Type B pancreatic cell (in vitro differentiated cells): ENCODE results near the gene ABHD16A. TPM values are rescaled to one million over a fixed set of nuclear protein-coding genes. Genes with fewer than 3 reads are reported as not detected.

Experiments used
- DNase-seq: peaks from one replicate; pipeline ENCODE4 v3.0.0; 2021; ENCODE audit warnings: mixed read lengths; ENCODE audit not compliant: unreplicated experiment; ENCODE audit errors: extremely low spot score
- H3K27ac Mint-ChIP-seq: 2 replicates; pipeline ENCODE4 v1.8.0; 2021; ENCODE audit warnings: mild to moderate bottlenecking, mixed read lengths
- H3K27me3 Mint-ChIP-seq: 2 replicates; pipeline ENCODE4 v1.8.0; 2021; ENCODE audit warnings: mixed read lengths
- H3K36me3 Mint-ChIP-seq: 2 replicates; pipeline ENCODE4 v1.8.0; 2021; ENCODE audit warnings: mixed read lengths
- H3K4me1 Mint-ChIP-seq: one replicate; pipeline ENCODE4 v1.8.0; 2021; ENCODE audit warnings: mixed read lengths; ENCODE audit not compliant: unreplicated experiment
- H3K4me3 Mint-ChIP-seq: 2 replicates; pipeline ENCODE4 v1.8.0; 2021; ENCODE audit warnings: mild to moderate bottlenecking, mixed read lengths
- H3K9me3 Mint-ChIP-seq: 2 replicates; pipeline ENCODE4 v1.8.0; 2021; ENCODE audit warnings: mixed read lengths
- microRNA-seq: library from miRNA; unstranded; fragments of <30 nt; microRNA quantifications from one replicate; pipeline ENCODE4, GENCODE V29; 2020
- total RNA-seq: library from RNA; stranded (reverse); gene quantifications from 2 replicates; pipeline ENCODE4 v1.2.1, GENCODE V29; 2021; ENCODE audit warnings: low replicate concordance
- TF ChIP-seq, protein P1 (sequence below): fragments of 200-600 bp; sonication (generic); conservative IDR thresholded peaks from 2 replicates; pipeline ENCODE4 v1.5.0; 2021; ENCODE audit warnings: antibody characterized with exemption, mild to moderate bottlenecking

Gene ABHD16A
- total RNA-seq, 1 donor from 2014 or later = 80.9 TPM

DNA sequence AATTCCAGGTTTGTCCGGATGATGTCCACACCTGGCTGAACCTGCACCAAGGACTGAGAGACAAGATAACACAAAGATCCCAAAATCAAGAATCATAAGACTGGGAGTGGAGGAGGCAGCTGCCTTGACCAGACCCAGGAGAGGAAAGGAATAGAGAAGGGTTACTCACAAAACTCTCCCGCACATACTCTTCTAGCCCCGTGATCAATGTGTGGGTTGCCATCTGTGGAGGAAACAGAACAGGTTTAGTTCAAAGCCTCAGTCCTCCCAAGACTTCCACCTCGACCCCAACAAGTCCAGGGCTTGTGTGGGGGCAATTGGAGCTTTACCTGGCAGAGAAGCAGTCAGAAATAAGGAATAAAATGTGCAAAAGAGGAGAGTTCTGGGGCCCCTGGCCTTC is 61.8 kb downstream of the ABHD16A start:
- TF ChIP-seq, protein P1, sequence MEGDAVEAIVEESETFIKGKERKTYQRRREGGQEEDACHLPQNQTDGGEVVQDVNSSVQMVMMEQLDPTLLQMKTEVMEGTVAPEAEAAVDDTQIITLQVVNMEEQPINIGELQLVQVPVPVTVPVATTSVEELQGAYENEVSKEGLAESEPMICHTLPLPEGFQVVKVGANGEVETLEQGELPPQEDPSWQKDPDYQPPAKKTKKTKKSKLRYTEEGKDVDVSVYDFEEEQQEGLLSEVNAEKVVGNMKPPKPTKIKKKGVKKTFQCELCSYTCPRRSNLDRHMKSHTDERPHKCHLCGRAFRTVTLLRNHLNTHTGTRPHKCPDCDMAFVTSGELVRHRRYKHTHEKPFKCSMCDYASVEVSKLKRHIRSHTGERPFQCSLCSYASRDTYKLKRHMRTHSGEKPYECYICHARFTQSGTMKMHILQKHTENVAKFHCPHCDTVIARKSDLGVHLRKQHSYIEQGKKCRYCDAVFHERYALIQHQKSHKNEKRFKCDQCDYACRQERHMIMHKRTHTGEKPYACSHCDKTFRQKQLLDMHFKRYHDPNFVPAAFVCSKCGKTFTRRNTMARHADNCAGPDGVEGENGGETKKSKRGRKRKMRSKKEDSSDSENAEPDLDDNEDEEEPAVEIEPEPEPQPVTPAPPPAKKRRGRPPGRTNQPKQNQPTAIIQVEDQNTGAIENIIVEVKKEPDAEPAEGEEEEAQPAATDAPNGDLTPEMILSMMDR = no peak
- Mint-ChIP-seq H3K4me3 (no peak overlapping the region), H3K9me3 (no peaks in the 10 kb centered on the region), H3K36me3 (peaks cover 28% of the 10 kb centered on the region), H3K27ac (no peak overlapping the region), H3K27me3 (no peaks in the 10 kb centered on the region), H3K4me1 (no peaks in the 10 kb centered on the region)
- DNase-seq = no peak

DNA sequence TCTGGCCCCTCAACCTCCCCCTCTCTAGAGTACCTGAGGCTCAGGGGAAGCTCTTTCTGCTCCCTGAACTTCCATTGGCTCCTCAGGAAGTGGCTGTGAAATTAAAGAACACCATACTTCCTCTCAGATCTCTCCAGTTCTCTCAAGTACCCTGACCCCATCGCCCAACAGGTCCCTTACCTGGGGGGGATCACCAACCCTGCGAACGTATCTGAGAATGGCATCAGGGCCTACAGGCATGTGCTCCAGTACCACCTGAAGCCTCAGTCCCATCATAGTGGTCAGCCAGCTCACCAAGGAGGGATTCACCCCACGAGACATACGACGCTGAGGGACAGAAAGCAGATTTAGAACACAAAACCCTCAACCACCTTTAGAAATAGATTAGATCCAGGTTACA is 62.5 kb downstream of the ABHD16A start:
- no peak overlapping the region for H3K27ac Mint-ChIP-seq

DNA sequence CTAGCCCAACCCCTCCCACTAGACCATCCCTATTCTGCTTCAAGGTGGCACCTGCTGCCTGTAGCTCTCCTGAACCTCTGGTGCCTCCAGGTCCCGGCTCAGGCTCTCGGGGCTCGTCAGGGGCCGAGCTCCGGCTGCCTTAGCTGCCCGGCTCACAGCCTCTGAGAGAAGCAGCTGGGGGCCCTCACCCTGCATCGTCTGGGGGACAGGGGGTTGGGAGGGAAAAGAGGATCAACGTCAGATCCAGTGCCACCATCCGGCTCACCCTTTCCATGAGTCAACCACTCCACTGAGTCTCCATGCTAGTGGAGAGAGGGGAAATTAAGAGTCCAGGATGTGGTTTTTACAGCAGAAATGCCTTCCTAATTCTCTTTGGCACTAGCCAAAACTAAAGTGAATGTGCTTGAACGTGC is 63.7 kb downstream of the ABHD16A start:
- TF ChIP-seq, protein P1 = no peak
- H3K27me3 Mint-ChIP-seq = no peaks in the 10 kb centered on the region
- no peaks in the 10 kb centered on the region for H3K4me1 Mint-ChIP-seq
- DNase-seq = no peak
- no peaks in the 10 kb centered on the region for H3K9me3 Mint-ChIP-seq
- H3K27ac Mint-ChIP-seq = no peak overlapping the region
- no peak overlapping the region for H3K4me3 Mint-ChIP-seq
- peaks cover 25% of the 10 kb centered on the region for H3K36me3 Mint-ChIP-seq

More for the DNA sequence above, 62.5 kb downstream of the ABHD16A start:
- Mint-ChIP-seq H3K4me1 (no peaks in the 10 kb centered on the region), H3K9me3 (no peaks in the 10 kb centered on the region), H3K27me3 (no peaks in the 10 kb centered on the region), H3K4me3 (no peak overlapping the region), H3K36me3 (peaks cover 31% of the 10 kb centered on the region)
- TF ChIP-seq, protein P1 = no peak
- no peak for DNase-seq

DNA sequence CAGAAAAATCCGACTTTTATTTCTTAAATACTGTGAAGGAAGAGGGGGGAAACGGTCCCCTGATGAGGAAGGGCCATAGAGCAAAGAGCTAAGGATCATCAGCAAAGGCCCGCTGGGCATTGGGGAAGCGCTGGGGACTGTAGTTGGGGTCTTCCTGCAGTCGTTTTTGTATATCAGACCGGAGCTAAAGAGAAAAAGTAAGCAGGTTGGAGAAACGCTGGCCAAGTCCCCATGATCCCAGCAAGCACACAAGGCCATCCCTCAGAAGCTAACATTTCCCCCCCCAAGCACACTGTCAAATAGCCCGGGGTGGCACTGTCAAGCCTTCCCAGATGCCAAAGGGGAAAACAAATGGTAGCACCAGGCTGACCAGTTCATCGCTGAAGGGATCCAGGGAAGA is 64.1 kb downstream of the ABHD16A start:
- no peaks in the 10 kb centered on the region for H3K27me3 Mint-ChIP-seq
- H3K4me3 Mint-ChIP-seq = no peak overlapping the region
- TF ChIP-seq, protein P1 = no peak
- no peak overlapping the region for H3K27ac Mint-ChIP-seq
- DNase-seq = no peak
- no peaks in the 10 kb centered on the region for H3K9me3 Mint-ChIP-seq
- no peaks in the 10 kb centered on the region for H3K4me1 Mint-ChIP-seq
- peaks cover 27% of the 10 kb centered on the region for H3K36me3 Mint-ChIP-seq

Small RNA genes lying within 50 kb of the gene (microRNA-seq; reads per million reads assigned to microRNA genes)
- 1.1 reads per million for gene MIR4646

Other genes with a start within 250 kb of the ABHD16A start
- gene MICB, start 205.2 kb downstream of the ABHD16A start, total RNA-seq = 0.14 and 0.86 TPM in 2 replicates
- not detected in 2 replicates for gene MCCD1, start 174.4 kb downstream of the ABHD16A start, total RNA-seq
- 410 and 636 TPM in 2 replicates for gene DDX39B, start 161.3 kb downstream of the ABHD16A start, total RNA-seq
- gene ATP6V1G2, start 156.7 kb downstream of the ABHD16A start, total RNA-seq = 1.6 and 5.9 TPM in 2 replicates
- gene NFKBIL1, start 155.7 kb downstream of the ABHD16A start, total RNA-seq = 21.1 and 24.2 TPM in 2 replicates
- gene LTA, start 131.0 kb downstream of the ABHD16A start, total RNA-seq = 0.22 TPM in 1 of 2 replicates, not detected in the other
- gene TNF, start 127.8 kb downstream of the ABHD16A start, total RNA-seq = not detected in 2 replicates
- 0.34 and 1.0 TPM in 2 replicates for gene LTB, start 120.9 kb downstream of the ABHD16A start, total RNA-seq
- gene LST1, start 117.0 kb downstream of the ABHD16A start, total RNA-seq = not detected in 2 replicates
- not detected in 2 replicates for gene NCR3, start 110.3 kb downstream of the ABHD16A start, total RNA-seq
- 0.59 and 3.8 TPM in 2 replicates for gene AIF1, start 88.1 kb downstream of the ABHD16A start, total RNA-seq
- gene PRRC2A, start 82.6 kb downstream of the ABHD16A start, total RNA-seq = 151 and 235 TPM in 2 replicates
- 334 and 378 TPM in 2 replicates for gene BAG6, start 50.7 kb downstream of the ABHD16A start, total RNA-seq
- 11.2 and 20.9 TPM in 2 replicates for gene APOM, start 47.4 kb downstream of the ABHD16A start, total RNA-seq
- gene C6orf47, start 42.5 kb downstream of the ABHD16A start, total RNA-seq = 22.3 and 28.1 TPM in 2 replicates
- gene GPANK1, start 38.3 kb downstream of the ABHD16A start, total RNA-seq = 17.6 and 20.2 TPM in 2 replicates
- gene CSNK2B, start 37.2 kb downstream of the ABHD16A start, total RNA-seq = 142 and 175 TPM in 2 replicates
- 13.9 and 22.0 TPM in 2 replicates for gene LY6G5B, start 33.3 kb downstream of the ABHD16A start, total RNA-seq
- 2.0 and 2.3 TPM in 2 replicates for gene LY6G5C, start 22.3 kb downstream of the ABHD16A start, total RNA-seq
- gene LY6G6F, start 3.5 kb upstream of the ABHD16A start, total RNA-seq = not detected in 2 replicates
- 1.5 TPM in 1 of 2 replicates, not detected in the other for gene LY6G6D, start 12.0 kb upstream of the ABHD16A start, total RNA-seq
- gene LY6G6C, start 18.4 kb upstream of the ABHD16A start, total RNA-seq = 2.5 and 16.2 TPM in 2 replicates
- 0.41 and 0.81 TPM in 2 replicates for gene MPIG6B, start 20.0 kb upstream of the ABHD16A start, total RNA-seq
- 101 and 138 TPM in 2 replicates for gene DDAH2, start 26.0 kb upstream of the ABHD16A start, total RNA-seq
- 294 and 381 TPM in 2 replicates for gene CLIC1, start 33.2 kb upstream of the ABHD16A start, total RNA-seq
- gene MSH5, start 36.7 kb upstream of the ABHD16A start, total RNA-seq = 20.7 and 46.7 TPM in 2 replicates
- 3.2 and 8.9 TPM in 2 replicates for gene SAPCD1, start 59.3 kb upstream of the ABHD16A start, total RNA-seq
- gene VWA7, start 74.0 kb upstream of the ABHD16A start, total RNA-seq = 6.1 and 6.4 TPM in 2 replicates
- 89.0 and 104 TPM in 2 replicates for gene VARS1, start 92.4 kb upstream of the ABHD16A start, total RNA-seq
- 57.9 and 74.5 TPM in 2 replicates for gene LSM2, start 103.6 kb upstream of the ABHD16A start, total RNA-seq
- gene HSPA1L, start 112.0 kb upstream of the ABHD16A start, total RNA-seq = 1.8 and 1.9 TPM in 2 replicates
- 45.7 and 54.7 TPM in 2 replicates for gene HSPA1A, start 112.2 kb upstream of the ABHD16A start, total RNA-seq
- 132 and 252 TPM in 2 replicates for gene HSPA1B, start 124.4 kb upstream of the ABHD16A start, total RNA-seq
- 46.9 and 62.5 TPM in 2 replicates for gene NEU1, start 159.5 kb upstream of the ABHD16A start, total RNA-seq
- 8.8 and 10.6 TPM in 2 replicates for gene SLC44A4, start 175.7 kb upstream of the ABHD16A start, total RNA-seq
- 59.9 and 136 TPM in 2 replicates for gene EHMT2, start 194.4 kb upstream of the ABHD16A start, total RNA-seq
- 8.2 and 37.7 TPM in 2 replicates for gene ZBTB12, start 198.8 kb upstream of the ABHD16A start, total RNA-seq
- 2.2 and 3.6 TPM in 2 replicates for gene C2, start 224.4 kb upstream of the ABHD16A start, total RNA-seq
- 7.8 and 13.6 TPM in 2 replicates for gene CFB, start 242.8 kb upstream of the ABHD16A start, total RNA-seq